GM12875 (cell line): Measurements from ENCODE around the gene ABCD2.
"Not testable (repeated sequence)": the region's sequence is repeated elsewhere in the genome, so short reads cannot be mapped to it uniquely, and the experiment has no call there.

Experiments
- H3K4me3 ChIP-seq: one replicate; pipeline ENCODE4 v1.5.1; 2011; ENCODE audit warnings: low read depth, low read length, control low read depth
- CTCF ChIP-seq: IDR thresholded peaks from 2 replicates; pipeline ENCODE4 v1.5.1; 2011; ENCODE audit warnings: low read depth, mild to moderate bottlenecking, control low read depth, inconsistent platforms, low read length, moderate library complexity, borderline replicate concordance; ENCODE audit not compliant: insufficient read depth

The ABCD2 gene

GRCh38 chr12:39632670-39633069 is 13.1 kb upstream of the ABCD2 start:
- H3K4me3 ChIP-seq: no peak overlapping the region
- no peak for TF ChIP-seq CTCF

- TF ChIP-seq CTCF: no peak
These were observed 9.2 kb upstream of the ABCD2 start for GRCh38 chr12:39628836-39629235.

GRCh38 chr12:39627914-39628313 is 8.3 kb upstream of the ABCD2 start:
- no peak for TF ChIP-seq CTCF
- no peak overlapping the region for H3K4me3 ChIP-seq

More at GRCh38 chr12:39628836-39629235, 9.2 kb upstream of the ABCD2 start:
- H3K4me3 ChIP-seq: no peak overlapping the region

- TF ChIP-seq CTCF: no peak
- no peak overlapping the region for H3K4me3 ChIP-seq
These were observed 6.6 kb upstream of the ABCD2 start for GRCh38 chr12:39626033-39626814.

- no peak for TF ChIP-seq CTCF
- no peak overlapping the region for H3K4me3 ChIP-seq
These were observed 4.3 kb upstream of the ABCD2 start for GRCh38 chr12:39623919-39624318.

GRCh38 chr12:39623160-39623559 is 3.6 kb upstream of the ABCD2 start:
- not testable (repeated sequence) for H3K4me3 ChIP-seq

- no peak for TF ChIP-seq CTCF
- no peak overlapping the region for H3K4me3 ChIP-seq
These were observed 2.7 kb upstream of the ABCD2 start for GRCh38 chr12:39622306-39622705.

GRCh38 chr12:39621670-39622069 is 2.1 kb upstream of the ABCD2 start:
- H3K4me3 ChIP-seq: no peak overlapping the region
- TF ChIP-seq CTCF: no peak
